GM12874 (cell line): ENCODE measurements around the gene GALNT2.

Experiments
- CTCF ChIP-seq: IDR thresholded peaks from 2 replicates; pipeline ENCODE4 v1.5.1; 2011; ENCODE audit warnings: low read depth, mild to moderate bottlenecking, control low read depth, low read length, moderate library complexity; ENCODE audit not compliant: insufficient read depth

GALNT2 gene

GRCh38 chr1:230044729-230045128, 22.3 kb upstream of the GALNT2 start:
- TF ChIP-seq CTCF, result no peak

- no peak for TF ChIP-seq CTCF
These were observed 19.7 kb upstream of the GALNT2 start for GRCh38 chr1:230047114-230047865.

GRCh38 chr1:230048322-230048721, 18.7 kb upstream of the GALNT2 start:
- TF ChIP-seq CTCF, result no peak

GRCh38 chr1:230048922-230049321, 18.1 kb upstream of the GALNT2 start:
- no peak for TF ChIP-seq CTCF

- TF ChIP-seq CTCF, result no peak
These were observed 17.3 kb upstream of the GALNT2 start for GRCh38 chr1:230049731-230050130.

- TF ChIP-seq CTCF, result no peak
These were observed 15.9 kb upstream of the GALNT2 start for GRCh38 chr1:230050973-230051735.

GRCh38 chr1:230052018-230052417, 15.0 kb upstream of the GALNT2 start:
- no peak for TF ChIP-seq CTCF
